Measurements from ENCODE around the gene AUTS2. TPM values are rescaled to one million over a fixed set of nuclear protein-coding genes. Genes with fewer than 3 reads are reported as not detected.

Gene AUTS2
- total and polyA plus RNA-seq, 2 experiments from 2014 or later = 32.0 to 91.0 TPM

- no peaks in the 10 kb centered on the region for H4K20me1 ChIP-seq (replicated peaks; ENCODE audit: insufficient read depth)
- H3K4me3 ChIP-seq = no peak overlapping the region
- no peaks in the 10 kb centered on the region for H3K4me1 Mint-ChIP-seq
- H3K27me3 Mint-ChIP-seq (ENCODE audit: insufficient read depth, low read depth, poor library complexity) = peaks cover 2% of the 10 kb centered on the region
- H3K9me2 ChIP-seq (ENCODE audit: insufficient read depth) = no peaks in the 10 kb centered on the region
- DNase-seq (ENCODE audit: low spot score) (no peak), ATAC-seq (no peak)
- no peaks in the 10 kb centered on the region for H3K9me3 Mint-ChIP-seq
- no peaks in the 10 kb centered on the region for H3K36me3 Mint-ChIP-seq (ENCODE audit: low read depth)
- TF ChIP-seq CREB1 (CRISPR knock-in tag; IDR thresholded peaks at IDR 0.05; ENCODE audit: low read depth) (no peak), REST (IDR thresholded peaks at IDR 0.05; ENCODE audit: unreplicated experiment) (no peak), ZNF114 (CRISPR knock-in tag; IDR thresholded peaks at IDR 0.05) (no peak), ZNF331 (CRISPR knock-in tag; IDR thresholded peaks at IDR 0.05; ENCODE audit: low read depth) (no peak), EZH2phosphoT487 (IDR thresholded peaks at IDR 0.05; ENCODE audit: unreplicated experiment) (no peak), EZH2 (IDR thresholded peaks at IDR 0.05; ENCODE audit: low read depth, unreplicated experiment) (no peak), CTCF (conservative IDR thresholded peaks at IDR 0.05; ENCODE audit: low read depth in 2 of 2) (no peak), JUNB (IDR thresholded peaks at IDR 0.05; ENCODE audit: unreplicated experiment) (no peak), POLR2AphosphoS5 (IDR thresholded peaks at IDR 0.05; ENCODE audit: low read depth) (no peak), STAT1 (IDR thresholded peaks at IDR 0.05; ENCODE audit: unreplicated experiment) (no peak), NANOG (IDR thresholded peaks at IDR 0.05; ENCODE audit: borderline replicate concordance) (no peak), ZNF462 (CRISPR knock-in tag; IDR thresholded peaks at IDR 0.05) (no peak)
- TF ChIP-seq, protein P1, sequence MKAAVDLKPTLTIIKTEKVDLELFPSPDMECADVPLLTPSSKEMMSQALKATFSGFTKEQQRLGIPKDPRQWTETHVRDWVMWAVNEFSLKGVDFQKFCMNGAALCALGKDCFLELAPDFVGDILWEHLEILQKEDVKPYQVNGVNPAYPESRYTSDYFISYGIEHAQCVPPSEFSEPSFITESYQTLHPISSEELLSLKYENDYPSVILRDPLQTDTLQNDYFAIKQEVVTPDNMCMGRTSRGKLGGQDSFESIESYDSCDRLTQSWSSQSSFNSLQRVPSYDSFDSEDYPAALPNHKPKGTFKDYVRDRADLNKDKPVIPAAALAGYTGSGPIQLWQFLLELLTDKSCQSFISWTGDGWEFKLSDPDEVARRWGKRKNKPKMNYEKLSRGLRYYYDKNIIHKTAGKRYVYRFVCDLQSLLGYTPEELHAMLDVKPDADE (IDR thresholded peaks at IDR 0.05) = no peak
- H3K27ac ChIP-seq (ENCODE audit: low read depth) = no peak overlapping the region
- H3K27me3 ChIP-seq (ENCODE audit: insufficient read depth) = no peaks in the 10 kb centered on the region
- H3K4me2 ChIP-seq = no peak overlapping the region
- no peaks in the 10 kb centered on the region for H3K36me3 ChIP-seq (ENCODE audit: insufficient read depth)
- H3F3A ChIP-seq (replicated peaks; ENCODE audit: low read depth) = no peaks in the 10 kb centered on the region
- no peaks in the 10 kb centered on the region for H3K4me1 ChIP-seq (ENCODE audit: insufficient read depth)
- no peak overlapping the region for H3K4me3 Mint-ChIP-seq
- no peak overlapping the region for H3K27ac Mint-ChIP-seq
- no peaks in the 10 kb centered on the region for H3K79me2 ChIP-seq (replicated peaks; ENCODE audit: insufficient read depth)
- no peak overlapping the region for H2AFZ ChIP-seq
Measured at GRCh38 chr7:70434821-70435220, 836.5 kb downstream of the AUTS2 start.

Data from GM23338 (cell line).